Epithelial cell of proximal tubule (primary cell): Measurements from ENCODE around the gene FLT1. TPM values are rescaled to one million over a fixed set of nuclear protein-coding genes. Genes with fewer than 3 reads are reported as not detected.

ENCODE experiments used
- DNase-seq: peaks from one replicate; pipeline ENCODE4 v3.0.0-alpha.2; 2011; ENCODE audit warnings: low read depth
- H3K4me3 ChIP-seq: 2 replicates; pipeline ENCODE4 v1.5.1; 2011; ENCODE audit warnings: low read depth, mild to moderate bottlenecking, low read length
- total RNA-seq: library from RNA; depleted of rRNA; stranded (reverse); fragments of >200 nt; gene quantifications from 2 replicates; pipeline ENCODE4 v1.2.3, GENCODE V29; 2015
- TF ChIP-seq, protein P1 (sequence below): conservative IDR thresholded peaks from 2 replicates; pipeline ENCODE4 v1.5.1; 2012; ENCODE audit warnings: low read depth, mild to moderate bottlenecking, low read length

FLT1 gene
- total RNA-seq, 1 donor from 2014 or later: 0.17 TPM

DNA sequence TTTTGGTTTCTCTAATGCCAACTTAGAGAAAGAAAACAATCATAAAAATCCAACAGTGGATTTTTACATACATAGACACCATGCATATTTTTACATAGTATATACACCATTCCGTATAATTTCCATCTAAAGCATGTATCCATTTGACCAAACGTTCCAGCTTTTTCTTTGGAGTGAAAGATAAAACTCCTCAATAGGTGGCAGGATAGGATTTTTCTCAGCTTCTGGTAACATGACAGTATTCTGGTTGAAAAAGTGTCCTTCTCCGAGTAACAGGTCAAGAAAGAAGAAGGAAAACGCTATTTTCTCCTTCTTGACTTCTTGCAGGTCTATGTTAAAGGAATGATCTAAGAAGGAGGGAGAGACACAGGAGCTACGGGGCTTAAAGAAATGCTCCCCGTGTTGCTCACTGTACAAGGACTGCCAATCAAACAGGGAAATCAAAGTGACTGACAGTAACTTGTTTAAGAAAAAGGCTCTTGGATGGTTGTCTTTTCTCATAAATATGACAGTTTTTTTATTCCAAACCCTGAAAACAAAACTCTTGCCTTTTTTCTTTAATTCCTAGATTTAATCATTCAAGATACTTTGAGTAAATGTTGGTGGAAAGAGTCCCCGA is 11.5 kb downstream of the FLT1 start:
- no peak overlapping the region for H3K4me3 ChIP-seq
- no peak for DNase-seq
- TF ChIP-seq, protein P1, sequence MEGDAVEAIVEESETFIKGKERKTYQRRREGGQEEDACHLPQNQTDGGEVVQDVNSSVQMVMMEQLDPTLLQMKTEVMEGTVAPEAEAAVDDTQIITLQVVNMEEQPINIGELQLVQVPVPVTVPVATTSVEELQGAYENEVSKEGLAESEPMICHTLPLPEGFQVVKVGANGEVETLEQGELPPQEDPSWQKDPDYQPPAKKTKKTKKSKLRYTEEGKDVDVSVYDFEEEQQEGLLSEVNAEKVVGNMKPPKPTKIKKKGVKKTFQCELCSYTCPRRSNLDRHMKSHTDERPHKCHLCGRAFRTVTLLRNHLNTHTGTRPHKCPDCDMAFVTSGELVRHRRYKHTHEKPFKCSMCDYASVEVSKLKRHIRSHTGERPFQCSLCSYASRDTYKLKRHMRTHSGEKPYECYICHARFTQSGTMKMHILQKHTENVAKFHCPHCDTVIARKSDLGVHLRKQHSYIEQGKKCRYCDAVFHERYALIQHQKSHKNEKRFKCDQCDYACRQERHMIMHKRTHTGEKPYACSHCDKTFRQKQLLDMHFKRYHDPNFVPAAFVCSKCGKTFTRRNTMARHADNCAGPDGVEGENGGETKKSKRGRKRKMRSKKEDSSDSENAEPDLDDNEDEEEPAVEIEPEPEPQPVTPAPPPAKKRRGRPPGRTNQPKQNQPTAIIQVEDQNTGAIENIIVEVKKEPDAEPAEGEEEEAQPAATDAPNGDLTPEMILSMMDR: no peak

DNA sequence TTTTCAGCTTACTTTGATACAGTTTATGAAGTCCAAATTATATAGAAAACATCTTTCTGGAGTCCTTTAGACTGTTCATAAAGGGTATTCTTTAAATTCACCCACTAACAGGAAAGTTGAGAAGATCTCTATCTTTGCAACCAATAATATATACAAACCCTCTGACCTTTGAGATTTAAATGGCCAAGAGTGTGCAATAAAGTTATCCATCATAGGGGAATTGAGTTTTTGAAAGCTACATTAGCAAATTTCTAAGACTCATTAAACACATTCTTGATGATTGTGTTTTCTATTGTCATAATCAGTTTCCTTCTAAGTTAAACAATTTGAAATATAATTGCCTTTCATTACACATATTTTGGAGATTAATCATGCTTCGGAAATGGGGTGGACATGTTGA is 15.9 kb downstream of the FLT1 start:
- no peak for DNase-seq
- TF ChIP-seq, protein P1: no peak

DNA sequence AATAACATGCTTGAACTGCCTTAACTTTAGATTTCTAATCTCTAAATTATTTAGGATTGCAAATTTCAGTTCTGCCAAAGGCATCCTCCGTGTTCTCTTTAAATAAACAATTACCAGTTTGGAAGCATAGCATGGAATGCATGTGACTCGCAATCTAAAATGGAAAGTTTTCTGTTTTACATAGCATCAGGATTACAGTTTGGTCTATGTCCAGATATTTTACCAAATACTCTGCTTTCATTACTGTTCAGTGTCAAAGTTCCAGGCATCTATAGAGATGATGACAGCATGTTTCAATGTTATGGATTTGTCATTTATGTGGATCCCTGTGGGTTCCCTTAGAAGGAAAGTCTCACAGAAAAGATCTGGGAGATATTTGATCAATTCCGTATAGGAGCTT is 16.8 kb downstream of the FLT1 start:
- H3K4me3 ChIP-seq: no peak overlapping the region
- TF ChIP-seq, protein P1: no peak
- no peak for DNase-seq

More for the DNA sequence above, 15.9 kb downstream of the FLT1 start:
- H3K4me3 ChIP-seq: no peak overlapping the region

DNA sequence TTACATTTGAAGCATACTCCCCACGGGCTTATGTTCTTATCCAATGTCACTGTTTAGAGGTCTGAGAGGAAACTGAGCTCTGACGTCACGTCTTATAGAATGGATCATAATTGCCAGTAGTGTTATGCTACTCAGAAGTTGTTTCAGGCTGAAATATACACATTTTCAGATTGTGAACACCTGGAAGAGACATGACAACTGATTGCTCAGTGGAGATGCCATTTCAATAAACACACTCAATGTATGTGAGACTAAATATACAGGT is 17.3 kb downstream of the FLT1 start:
- no peak overlapping the region for H3K4me3 ChIP-seq
- DNase-seq: no peak
- TF ChIP-seq, protein P1: no peak

DNA sequence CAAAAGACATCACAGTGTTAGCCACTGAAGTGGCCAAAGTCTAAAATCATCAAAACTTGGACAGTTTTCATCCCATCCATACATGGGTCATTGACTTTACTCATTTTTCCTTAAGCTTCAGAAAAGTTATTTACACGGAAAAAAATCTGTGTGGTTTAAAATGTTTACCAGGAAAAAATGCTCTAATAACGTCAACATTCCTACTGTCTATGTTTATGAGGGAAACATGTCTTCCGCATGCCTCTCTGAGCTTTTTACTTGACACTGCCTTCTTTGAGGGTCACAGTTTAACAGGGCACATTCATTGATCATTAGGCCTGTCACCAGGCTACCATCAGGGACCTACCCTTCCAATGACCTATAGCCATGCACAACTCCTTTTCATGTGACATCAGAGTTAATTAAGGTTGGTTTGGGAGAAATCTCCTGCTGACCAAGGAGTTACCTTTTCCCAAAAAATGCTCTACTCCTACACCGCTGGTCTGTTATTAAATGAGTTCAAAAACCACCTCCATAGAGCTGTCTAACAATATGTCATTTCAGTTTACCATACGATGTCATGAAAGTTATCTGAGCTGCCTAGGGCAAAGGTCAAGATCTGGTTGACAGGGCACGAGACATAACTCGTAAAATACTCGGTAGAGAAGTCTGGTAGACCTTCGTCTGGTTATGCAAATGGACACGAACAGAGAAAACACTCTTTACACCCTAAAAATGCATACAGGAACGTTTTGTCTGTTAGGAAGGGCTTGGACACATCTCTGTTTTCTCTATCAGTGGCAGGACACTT is 17.8 kb downstream of the FLT1 start:
- no peak overlapping the region for H3K4me3 ChIP-seq
- TF ChIP-seq, protein P1: no peak
- DNase-seq: no peak

DNA sequence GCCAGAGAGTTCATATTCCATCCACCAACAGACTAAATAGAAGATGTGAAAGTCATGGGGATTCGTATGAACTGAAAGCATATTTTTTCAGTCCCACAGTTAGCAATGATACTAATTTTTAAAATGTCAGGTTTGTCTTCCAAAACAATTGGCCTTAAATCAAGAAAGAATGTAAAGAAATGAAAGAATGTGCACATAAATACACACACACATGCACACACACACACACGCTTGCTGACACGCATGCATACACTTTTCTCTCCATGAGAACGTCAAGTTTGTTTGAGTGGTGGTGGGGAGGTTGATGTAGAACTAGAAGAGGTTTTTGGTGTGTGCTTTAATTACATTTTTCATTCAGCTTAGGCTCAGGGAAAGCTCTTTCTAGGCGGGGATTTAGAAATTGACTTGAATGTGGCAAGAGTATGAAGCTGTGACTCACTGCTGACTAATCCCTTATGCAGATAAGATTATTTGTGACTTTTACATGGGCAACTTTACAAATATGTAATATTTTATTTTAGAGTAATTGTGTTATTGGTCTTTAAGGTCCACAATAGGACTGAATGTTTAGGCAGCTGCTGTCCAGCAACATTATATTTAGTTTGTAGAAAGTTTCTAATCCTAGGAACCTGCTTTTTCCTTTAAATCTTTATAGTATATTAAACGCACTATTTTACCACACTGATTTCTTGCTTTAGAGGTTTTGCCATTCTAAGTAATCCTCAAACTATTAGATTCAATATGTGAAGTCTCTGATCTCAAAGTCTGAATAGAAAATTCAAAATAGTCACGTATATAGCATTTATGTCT is 18.8 kb downstream of the FLT1 start:
- DNase-seq: peak; percentile 7
- TF ChIP-seq, protein P1: no peak
- no peak overlapping the region for H3K4me3 ChIP-seq
